Gastrocnemius medialis (tissue), 4 donors: ENCODE data around the gene CCDC12.

ENCODE experiments used
- POLR2A ChIP-seq, 2 donors: fragments of 450-650 bp; IDR thresholded peaks; one replicate each; pipeline ENCODE4 v1.6.1; 2017; ENCODE audit warnings: antibody characterized with exemption in 2 of 2, mild to moderate bottlenecking in 2 of 2, moderate library complexity in 2 of 2
- TF ChIP-seq, protein P1 (sequence below), 5 experiments: fragments of 450-650 bp in 3 of 5; fragments of 200-600 bp in 2 of 5; sonication (generic) in 2 of 5; IDR thresholded peaks in 4 of 5; conservative IDR thresholded peaks in 1 of 5; 1 replicate in 4 of 5; 2 replicates in 1 of 5; pipeline ENCODE4 v1.5.1; 2016 to 2019; ENCODE audit warnings: antibody characterized with exemption in 5 of 5, mild to moderate bottlenecking in 3 of 5, moderate library complexity in 3 of 5

DNA sequence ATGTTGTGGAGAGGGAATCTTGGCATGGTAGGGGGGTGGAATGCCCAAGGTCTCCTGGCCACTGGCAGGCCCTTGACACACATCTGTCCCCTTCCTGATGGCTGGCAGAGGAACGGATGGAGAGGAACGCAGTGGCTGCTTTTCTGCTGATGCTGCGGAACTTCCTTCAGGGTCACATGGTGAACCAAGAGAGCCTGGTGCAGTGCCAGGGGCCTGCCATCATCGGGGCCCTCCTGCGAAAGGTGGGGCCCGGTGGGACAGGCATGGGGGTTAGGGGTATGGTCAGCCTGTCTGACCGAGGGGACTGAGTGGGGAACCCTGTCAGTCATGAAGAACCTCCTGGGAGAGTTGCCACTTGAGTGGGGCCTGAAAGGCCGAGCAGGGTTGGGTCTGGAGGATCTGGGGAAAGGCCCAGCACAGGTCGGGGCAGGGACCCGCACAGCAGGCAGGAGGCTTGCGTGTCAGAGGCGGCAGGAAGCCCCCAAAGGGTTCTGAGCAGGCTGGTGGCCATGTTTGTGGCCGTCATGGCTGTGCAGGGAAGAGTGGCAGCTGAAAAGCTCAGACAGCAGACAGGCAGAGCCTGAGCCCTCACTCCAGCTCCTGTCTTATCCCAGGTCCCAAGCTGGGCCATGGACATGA lies 21.0 kb upstream of the CCDC12 start:
- TF ChIP-seq, protein P1, sequence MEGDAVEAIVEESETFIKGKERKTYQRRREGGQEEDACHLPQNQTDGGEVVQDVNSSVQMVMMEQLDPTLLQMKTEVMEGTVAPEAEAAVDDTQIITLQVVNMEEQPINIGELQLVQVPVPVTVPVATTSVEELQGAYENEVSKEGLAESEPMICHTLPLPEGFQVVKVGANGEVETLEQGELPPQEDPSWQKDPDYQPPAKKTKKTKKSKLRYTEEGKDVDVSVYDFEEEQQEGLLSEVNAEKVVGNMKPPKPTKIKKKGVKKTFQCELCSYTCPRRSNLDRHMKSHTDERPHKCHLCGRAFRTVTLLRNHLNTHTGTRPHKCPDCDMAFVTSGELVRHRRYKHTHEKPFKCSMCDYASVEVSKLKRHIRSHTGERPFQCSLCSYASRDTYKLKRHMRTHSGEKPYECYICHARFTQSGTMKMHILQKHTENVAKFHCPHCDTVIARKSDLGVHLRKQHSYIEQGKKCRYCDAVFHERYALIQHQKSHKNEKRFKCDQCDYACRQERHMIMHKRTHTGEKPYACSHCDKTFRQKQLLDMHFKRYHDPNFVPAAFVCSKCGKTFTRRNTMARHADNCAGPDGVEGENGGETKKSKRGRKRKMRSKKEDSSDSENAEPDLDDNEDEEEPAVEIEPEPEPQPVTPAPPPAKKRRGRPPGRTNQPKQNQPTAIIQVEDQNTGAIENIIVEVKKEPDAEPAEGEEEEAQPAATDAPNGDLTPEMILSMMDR (IDR thresholded peaks at IDR 0.05 in 4 of 5, conservative IDR thresholded peaks at IDR 0.05 in 1 of 5) = no peak
- no peak for TF ChIP-seq POLR2A (IDR thresholded peaks at IDR 0.05)
